ENCODE measurements around the gene ANO9. TPM values are rescaled to one million over a fixed set of nuclear protein-coding genes. Genes with fewer than 3 reads are reported as not detected.
A peak's percentile ranks its signal among the peaks of the same experiment; 100 is the strongest.

ANO9 gene
- polyA plus RNA-seq, 1 donor from 2014 or later: 4.9 TPM

- Mint-ChIP-seq H3K4me1 (peaks cover 0 to 4% (median 3%) of the 10 kb centered on the region in 3 donors), H3K27me3 (peaks cover 24% of the 10 kb centered on the region), H3K4me3 (no peak overlapping the region), H3K9me3 (no peaks in the 10 kb centered on the region), H3K36me3 (no peaks in the 10 kb centered on the region), H3K27ac (no peak overlapping the region)
These were observed 61.3 kb downstream of the ANO9 start for GRCh38 chr11:380491-380890.

GRCh38 chr11:380095-380480 lies 61.7 kb downstream of the ANO9 start:
- Mint-ChIP-seq H3K36me3 (no peaks in the 10 kb centered on the region), H3K4me3 (no peak overlapping the region), H3K4me1 (peaks cover 0 to 4% (median 3%) of the 10 kb centered on the region in 3 donors), H3K9me3 (no peaks in the 10 kb centered on the region), H3K27me3 (peaks cover 24% of the 10 kb centered on the region), H3K27ac (no peak overlapping the region)

- Mint-ChIP-seq H3K4me1 (peaks cover 0 to 4% (median 3%) of the 10 kb centered on the region in 3 donors), H3K27me3 (peaks cover 24% of the 10 kb centered on the region), H3K4me3 (no peak overlapping the region), H3K9me3 (no peaks in the 10 kb centered on the region), H3K36me3 (no peaks in the 10 kb centered on the region), H3K27ac (no peak overlapping the region)
These were observed 62.4 kb downstream of the ANO9 start for GRCh38 chr11:379205-380094.

GRCh38 chr11:377883-378500 lies 63.8 kb downstream of the ANO9 start:
- no peaks in the 10 kb centered on the region for H3K9me3 Mint-ChIP-seq
- peaks cover 17% of the 10 kb centered on the region for H3K27me3 Mint-ChIP-seq
- H3K4me3 Mint-ChIP-seq: no peak overlapping the region
- no peak overlapping the region for H3K27ac Mint-ChIP-seq
- H3K4me1 Mint-ChIP-seq: peaks cover 0 to 3% (median 2%) of the 10 kb centered on the region in 3 donors
- no peaks in the 10 kb centered on the region for H3K36me3 Mint-ChIP-seq

- no peak overlapping the region for H3K4me3 Mint-ChIP-seq
- H3K27ac Mint-ChIP-seq: no peak overlapping the region
- H3K27me3 Mint-ChIP-seq: peaks cover 14% of the 10 kb centered on the region
- no peaks in the 10 kb centered on the region for H3K9me3 Mint-ChIP-seq
- no peaks in the 10 kb centered on the region for H3K36me3 Mint-ChIP-seq
- peaks cover 0 to 3% (median 3%) of the 10 kb centered on the region in 3 donors for H3K4me1 Mint-ChIP-seq
These were observed 64.5 kb downstream of the ANO9 start for GRCh38 chr11:377174-377865.

GRCh38 chr11:376531-377173 lies 65.2 kb downstream of the ANO9 start:
- H3K9me3 Mint-ChIP-seq: no peaks in the 10 kb centered on the region
- peaks cover 13% of the 10 kb centered on the region for H3K27me3 Mint-ChIP-seq
- H3K4me1 Mint-ChIP-seq: peaks cover 0 to 2% (median 0%) of the 10 kb centered on the region in 3 donors
- no peaks in the 10 kb centered on the region for H3K36me3 Mint-ChIP-seq
- H3K4me3 Mint-ChIP-seq: no peak overlapping the region
- no peak overlapping the region for H3K27ac Mint-ChIP-seq

- Mint-ChIP-seq H3K4me1 (peaks cover 0 to 2% (median 0%) of the 10 kb centered on the region in 3 donors), H3K36me3 (no peaks in the 10 kb centered on the region), H3K9me3 (no peaks in the 10 kb centered on the region), H3K27me3 (peaks cover 22% of the 10 kb centered on the region), H3K27ac (no peak overlapping the region), H3K4me3 (no peak overlapping the region)
These were observed 66.5 kb downstream of the ANO9 start for GRCh38 chr11:375065-376025.

GRCh38 chr11:373716-374551 lies 67.9 kb downstream of the ANO9 start:
- H3K4me3 Mint-ChIP-seq: no peak overlapping the region
- H3K27me3 Mint-ChIP-seq: peaks cover 25% of the 10 kb centered on the region
- peak overlapping the region in 1 of 3 donors; percentile 71 for H3K27ac Mint-ChIP-seq
- H3K4me1 Mint-ChIP-seq: peaks cover 0 to 2% (median 0%) of the 10 kb centered on the region in 3 donors
- no peaks in the 10 kb centered on the region for H3K9me3 Mint-ChIP-seq
- no peaks in the 10 kb centered on the region for H3K36me3 Mint-ChIP-seq

- Mint-ChIP-seq H3K9me3 (no peaks in the 10 kb centered on the region), H3K36me3 (no peaks in the 10 kb centered on the region), H3K27me3 (peaks cover 26% of the 10 kb centered on the region), H3K27ac (no peak overlapping the region), H3K4me3 (no peak overlapping the region), H3K4me1 (peaks cover 0 to 5% (median 2%) of the 10 kb centered on the region in 3 donors)
These were observed 68.7 kb downstream of the ANO9 start for GRCh38 chr11:372809-373715.

GRCh38 chr11:371716-372590 lies 69.9 kb downstream of the ANO9 start:
- H3K27ac Mint-ChIP-seq: no peak overlapping the region
- peaks cover 0 to 9% (median 2%) of the 10 kb centered on the region in 3 donors for H3K4me1 Mint-ChIP-seq
- H3K36me3 Mint-ChIP-seq: no peaks in the 10 kb centered on the region
- H3K27me3 Mint-ChIP-seq: peaks cover 33% of the 10 kb centered on the region
- H3K4me3 Mint-ChIP-seq: peak overlapping the region in 1 of 4 donors; percentile 32
- H3K9me3 Mint-ChIP-seq: no peaks in the 10 kb centered on the region

GRCh38 chr11:371051-371450 lies 70.8 kb downstream of the ANO9 start:
- H3K9me3 Mint-ChIP-seq: no peaks in the 10 kb centered on the region
- no peaks in the 10 kb centered on the region for H3K36me3 Mint-ChIP-seq
- H3K27me3 Mint-ChIP-seq: peaks cover 38% of the 10 kb centered on the region
- H3K4me3 Mint-ChIP-seq: peak overlapping the region in 2 of 4 donors; percentile 32 to 57
- peak overlapping the region in 1 of 3 donors; percentile 69 for H3K27ac Mint-ChIP-seq
- H3K4me1 Mint-ChIP-seq: peaks cover 0 to 9% (median 2%) of the 10 kb centered on the region in 3 donors

Data from IgD-negative memory B cell (primary cell).